ENCODE data around the gene LTB.
A peak's percentile ranks its signal among the peaks of the same experiment; 100 is the strongest.
"Not testable (repeated sequence)": the region's sequence is repeated elsewhere in the genome, so short reads cannot be mapped to it uniquely, and the experiment has no call there.

LTB gene

GRCh38 chr6:31556307-31556706 lies 25.9 kb downstream of the LTB start:
- no peak for DNase-seq (ENCODE audit: low read depth in 3 of 3, low spot score in 1 of 3)

DNA sequence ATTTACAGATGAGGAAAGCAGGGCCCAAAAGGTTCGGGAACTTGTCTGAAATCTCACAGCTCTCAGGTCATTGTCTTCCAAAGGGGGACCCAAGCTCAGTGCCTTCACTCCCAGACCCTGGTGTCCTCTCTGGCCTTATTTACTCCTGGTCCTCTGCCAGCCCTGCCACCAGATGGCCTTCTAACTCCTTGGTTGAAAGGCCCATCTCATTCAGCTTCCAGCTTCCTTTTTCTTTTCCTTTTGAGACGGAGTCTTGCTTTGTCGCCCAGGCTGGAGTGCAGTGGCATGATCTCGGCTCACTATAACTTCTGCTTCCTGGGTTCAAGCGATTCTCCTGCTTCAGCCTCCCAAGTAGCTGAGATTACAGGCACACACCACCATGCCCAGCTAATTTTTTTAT lies 30.9 kb downstream of the LTB start:
- DNase-seq (ENCODE audit: low read depth in 3 of 3, low spot score in 1 of 3): not testable (repeated sequence)

DNA sequence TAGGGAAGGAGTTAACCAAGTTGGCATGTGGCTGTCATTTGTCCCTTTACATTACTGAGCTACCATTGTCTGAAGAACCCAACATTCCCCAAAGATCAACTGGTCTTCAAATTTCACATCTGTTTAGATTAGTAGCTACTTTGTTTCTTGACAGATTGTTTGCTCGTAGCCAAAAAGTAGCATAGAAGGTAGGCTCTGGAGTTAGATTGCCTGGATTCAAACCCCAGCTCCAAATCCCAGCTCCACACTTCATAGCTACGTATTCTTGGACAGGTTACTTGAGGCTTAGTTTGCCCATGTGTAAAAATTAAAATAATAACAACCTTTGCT lies 33.7 kb downstream of the LTB start:
- DNase-seq (ENCODE audit: low read depth in 3 of 3, low spot score in 1 of 3): no peak

- no peak for DNase-seq (ENCODE audit: low read depth in 3 of 3, low spot score in 1 of 3)
Observed at GRCh38 chr6:31547727-31548543, 34.3 kb downstream of the LTB start.

- peak; percentile 71 to 75 (median 72) for DNase-seq (ENCODE audit: low read depth in 3 of 3, low spot score in 1 of 3)
Observed at GRCh38 chr6:31546958-31547726, 35.1 kb downstream of the LTB start, which contains the start of gene NFKBIL1. Gene NFKBIL1, plus strand, starts transcription at chr6:31547608. Its CDS starts 87 bp downstream, at chr6:31547695.

- peak in 2 of 3 donors; percentile 68 to 79 for DNase-seq (ENCODE audit: low read depth in 3 of 3, low spot score in 1 of 3)
Observed at GRCh38 chr6:31546339-31546957, 35.8 kb downstream of the LTB start, which contains the start of gene ATP6V1G2. Gene ATP6V1G2, minus strand, starts transcription at chr6:31546608. Its CDS starts 49 bp downstream, at chr6:31546559.

GRCh38 chr6:31545291-31545690 lies 36.9 kb downstream of the LTB start:
- DNase-seq (ENCODE audit: low read depth in 3 of 3, low spot score in 1 of 3): no peak

GRCh38 chr6:31544676-31545075 lies 37.5 kb downstream of the LTB start:
- DNase-seq (ENCODE audit: low read depth in 3 of 3, low spot score in 1 of 3): no peak

- no peak for DNase-seq (ENCODE audit: low read depth in 3 of 3, low spot score in 1 of 3)
Observed at GRCh38 chr6:31543639-31544038, 38.6 kb downstream of the LTB start.

- DNase-seq (ENCODE audit: low read depth in 3 of 3, low spot score in 1 of 3): peak; percentile 80 to 91 (median 86)
Observed at GRCh38 chr6:31541658-31542521, 40.3 kb downstream of the LTB start, which contains the start of gene DDX39B. Gene DDX39B, minus strand, starts transcription at chr6:31542003. Its CDS starts 1,471 bp downstream, at chr6:31540532.

GRCh38 chr6:31541059-31541657 lies 41.1 kb downstream of the LTB start:
- peak in 1 of 3 donors; percentile 37 for DNase-seq (ENCODE audit: low read depth in 3 of 3, low spot score in 1 of 3)

GRCh38 chr6:31540640-31541039 lies 41.6 kb downstream of the LTB start:
- no peak for DNase-seq (ENCODE audit: low read depth in 3 of 3, low spot score in 1 of 3)

- DNase-seq (ENCODE audit: low read depth in 3 of 3, low spot score in 1 of 3): no peak
Observed at GRCh38 chr6:31538805-31539400, 43.3 kb downstream of the LTB start.

DNA sequence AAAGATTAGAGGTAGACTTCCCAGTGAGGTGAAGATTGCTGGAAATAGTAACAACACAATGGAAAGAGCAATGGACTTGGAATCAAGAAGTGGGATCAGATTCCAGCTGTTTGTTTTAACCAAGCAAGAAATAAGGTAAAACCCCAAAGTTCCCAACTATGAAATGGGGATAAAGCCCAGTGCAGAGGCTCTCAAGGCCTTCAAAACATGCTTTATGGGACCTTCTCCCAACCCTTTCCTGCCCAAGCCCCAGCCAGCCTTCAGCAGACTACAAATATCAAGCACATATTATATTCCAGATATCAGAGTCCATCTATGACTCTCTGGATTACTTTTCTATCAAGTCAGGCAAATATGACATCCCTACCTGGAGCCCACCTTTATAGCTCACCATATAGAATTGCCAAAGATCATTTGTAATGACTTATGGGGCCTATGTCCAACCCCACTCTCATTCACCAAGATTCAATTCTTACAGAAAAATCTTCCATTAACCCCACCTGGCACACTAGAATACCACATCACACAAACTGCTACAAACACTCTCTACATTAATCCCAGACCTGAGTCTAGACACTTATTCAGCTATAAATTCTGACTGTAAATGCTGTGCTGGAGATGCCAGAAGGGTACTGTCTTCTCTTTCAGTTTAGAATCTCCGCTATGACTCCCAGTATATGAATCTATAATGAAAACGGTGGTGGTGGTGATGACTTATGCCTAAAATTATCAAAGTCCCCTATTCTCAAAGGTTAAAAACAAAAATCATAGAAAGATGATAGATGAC lies 46.5 kb downstream of the LTB start:
- no peak for DNase-seq (ENCODE audit: low read depth in 3 of 3, low spot score in 1 of 3)

DNA sequence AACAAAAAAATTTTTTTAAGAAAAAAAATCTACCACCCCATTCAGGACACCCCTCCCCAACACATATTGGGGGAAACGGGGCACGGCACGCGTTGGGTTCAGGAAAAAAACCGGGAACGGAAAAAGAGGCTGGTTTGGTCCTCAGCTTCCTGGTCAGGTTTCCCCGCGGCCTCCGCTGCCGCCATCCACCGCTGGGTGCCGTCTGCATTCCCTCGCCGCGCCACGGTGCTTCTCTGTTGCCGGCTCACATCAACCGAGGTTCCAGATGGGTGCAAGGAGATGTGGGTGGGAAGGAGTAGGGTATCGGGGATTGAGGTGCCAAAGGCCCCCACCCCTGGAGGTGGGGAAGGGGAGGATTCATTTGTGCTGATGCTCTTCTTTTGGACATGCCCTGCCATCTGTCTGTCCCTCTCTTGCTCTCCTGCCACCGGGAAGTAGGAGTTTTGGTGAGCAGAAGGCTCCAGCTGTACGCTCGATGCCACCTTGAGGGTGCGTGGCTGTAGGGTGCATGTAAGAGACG lies 47.6 kb downstream of the LTB start:
- no peak for DNase-seq (ENCODE audit: low read depth in 3 of 3, low spot score in 1 of 3)

DNA sequence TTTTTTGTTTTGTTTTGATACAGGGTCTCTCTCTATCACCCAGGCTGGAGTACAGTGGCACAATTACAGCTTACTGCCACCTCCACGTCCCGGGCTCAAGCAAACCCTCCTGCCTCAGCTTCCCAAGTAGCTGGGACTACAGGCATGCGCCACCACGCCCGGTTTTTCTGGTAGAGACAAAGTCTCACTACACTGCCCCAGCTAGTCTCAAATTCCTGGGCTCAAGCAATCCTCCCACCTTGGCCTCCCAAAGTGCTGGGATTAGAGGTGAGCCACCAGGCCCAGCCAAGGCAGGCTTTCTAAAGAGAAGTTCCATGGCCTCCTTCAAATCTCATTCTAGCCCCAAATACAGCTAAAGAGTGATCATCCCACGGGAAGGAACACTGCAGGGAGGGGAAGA lies 48.2 kb downstream of the LTB start:
- no peak for DNase-seq (ENCODE audit: low read depth in 3 of 3, low spot score in 1 of 3)

DNA sequence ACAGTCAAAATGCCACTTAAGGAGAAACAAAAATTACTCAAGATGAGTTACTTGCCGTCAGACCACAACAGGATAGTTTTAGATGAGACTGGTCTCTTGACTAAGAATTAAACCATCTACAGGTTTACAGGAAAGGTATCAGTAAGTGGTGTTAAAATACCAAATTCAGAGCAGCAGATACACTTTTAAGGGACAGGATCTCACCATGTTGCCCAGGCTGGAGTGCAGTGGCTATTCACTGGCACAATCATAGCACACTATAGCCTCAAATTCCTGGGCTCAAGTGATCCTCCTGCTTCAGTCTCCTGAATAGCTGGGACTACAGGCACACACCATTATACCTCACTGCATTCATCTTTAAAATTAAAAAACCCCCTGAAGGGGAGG lies 48.8 kb downstream of the LTB start:
- DNase-seq (ENCODE audit: low read depth in 3 of 3, low spot score in 1 of 3): no peak

- DNase-seq (ENCODE audit: low read depth in 3 of 3, low spot score in 1 of 3): no peak
Observed at GRCh38 chr6:31532644-31533454, 49.4 kb downstream of the LTB start.

Measured in stimulated activated CD4-positive, alpha-beta T cell treated with anti-CD3 and anti-CD28 coated beads, TNF-alpha, amount 100 ng/mL, for 1 hour (primary cell).